ENCODE data around the gene RAB40C. TPM values are rescaled to one million over a fixed set of nuclear protein-coding genes. Genes with fewer than 3 reads are reported as not detected.

The RAB40C gene
- total and polyA plus RNA-seq, 2 donors (not counting 1 experiment from before 2014, with no cell fraction given) = 12.7 to 26.9 TPM

- peaks cover 22% of the 10 kb centered on the region for H3K4me1 Mint-ChIP-seq
- no peak overlapping the region for H3K4me3 Mint-ChIP-seq
- Histone ChIP-seq H2AFZ (ENCODE audit: insufficient read depth, low read depth, low read length, poor library complexity, severe bottlenecking) (no peak overlapping the region), H3K9me3 (ENCODE audit: control extremely low read depth in 1 of 3, control insufficient read depth in 2 of 3, insufficient read depth in 1 of 3, low read length in 2 of 3) (no peaks in the 10 kb centered on the region), H3K79me2 (ENCODE audit: control insufficient read depth, insufficient read depth, low read length) (peaks cover 11% of the 10 kb centered on the region), H3K4me2 (replicated peaks; ENCODE audit: low read depth, low read length, poor library complexity, severe bottlenecking) (no peak overlapping the region), H3K27ac (ENCODE audit: low read length in 2 of 2) (no peak overlapping the region), H4K20me1 (ENCODE audit: control insufficient read depth, insufficient read depth, low read length, poor library complexity, severe bottlenecking) (no peaks in the 10 kb centered on the region), H3K4me3 (ENCODE audit: control extremely low read depth in 1 of 5, extremely low read depth in 1 of 5, insufficient read depth in 1 of 5, low read depth in 2 of 5, low read length in 4 of 5) (no peak overlapping the region), H3K36me3 (replicated peaks in 1 of 2; ENCODE audit: control extremely low read depth in 1 of 2, control insufficient read depth in 1 of 2, extremely low read depth in 1 of 2, insufficient read depth in 2 of 2, low read length in 1 of 2) (peaks cover 0 to 5% of the 10 kb centered on the region in 2 experiments), H3K9ac (ENCODE audit: low read length) (no peak overlapping the region), H3K27me3 (replicated peaks in 1 of 4; ENCODE audit: control extremely low read depth in 1 of 4, control insufficient read depth in 3 of 4, insufficient read depth in 4 of 4, low read length in 3 of 4) (no peaks in the 10 kb centered on the region), H3K4me1 (ENCODE audit: control insufficient read depth in 2 of 2, insufficient read depth in 2 of 2, low read length in 2 of 2) (peaks cover 16 to 25% of the 10 kb centered on the region in 2 donors)
- no peak for ATAC-seq (ENCODE audit: low read depth)
- no peak overlapping the region for H3K27ac Mint-ChIP-seq
- WGBS (ENCODE audit: insufficient coverage) = 94% methylated on average over 24 of the region's 27 CpGs
- POLR2A ChIA-PET = no interaction called here
- TF ChIP-seq EZH2 (IDR thresholded peaks at IDR 0.05; ENCODE audit: borderline replicate concordance, insufficient read depth, low read depth, low read length, poor library complexity, severe bottlenecking) = no peak
- no peak for TF ChIP-seq CTCF (IDR thresholded peaks at IDR 0.05)
- H3K27me3 Mint-ChIP-seq = no peaks in the 10 kb centered on the region
- no peaks in the 10 kb centered on the region for H3K9me3 Mint-ChIP-seq (ENCODE audit: insufficient read depth)
- CTCF ChIA-PET = no interaction called here
- DNase-seq = no peak
- intact Hi-C loops (cut with micrococcal nuclease) = no loop called here
Measured at GRCh38 chr16:572865-573650, 16.8 kb upstream of the RAB40C start.

- H3K4me3 ChIP-seq (ENCODE audit: control extremely low read depth in 1 of 5, extremely low read depth in 1 of 5, insufficient read depth in 1 of 5, low read depth in 2 of 5, low read length in 4 of 5) = no peak overlapping the region
- H3K4me1 ChIP-seq (ENCODE audit: control insufficient read depth in 2 of 2, insufficient read depth in 2 of 2, low read length in 2 of 2) = peaks cover 8 to 20% of the 10 kb centered on the region in 2 donors
- no peaks in the 10 kb centered on the region for H4K20me1 ChIP-seq (ENCODE audit: control insufficient read depth, insufficient read depth, low read length, poor library complexity, severe bottlenecking)
- no peaks in the 10 kb centered on the region for H3K9me3 ChIP-seq (ENCODE audit: control extremely low read depth in 1 of 3, control insufficient read depth in 2 of 3, insufficient read depth in 1 of 3, low read length in 2 of 3)
- ChIA-PET POLR2A (no interaction called here), CTCF (no interaction called here)
- no peak for TF ChIP-seq CTCF (IDR thresholded peaks at IDR 0.05)
- H3K27ac ChIP-seq (ENCODE audit: low read length in 2 of 2) = no peak overlapping the region
- H2AFZ ChIP-seq (ENCODE audit: insufficient read depth, low read depth, low read length, poor library complexity, severe bottlenecking) = no peak overlapping the region
- peaks cover 3% of the 10 kb centered on the region for H3K79me2 ChIP-seq (ENCODE audit: control insufficient read depth, insufficient read depth, low read length)
- Mint-ChIP-seq H3K27me3 (no peaks in the 10 kb centered on the region), H3K4me1 (peaks cover 21% of the 10 kb centered on the region), H3K9me3 (ENCODE audit: insufficient read depth) (no peaks in the 10 kb centered on the region), H3K27ac (no peak overlapping the region), H3K4me3 (no peak overlapping the region)
- H3K9ac ChIP-seq (ENCODE audit: low read length) = no peak overlapping the region
- no peaks in the 10 kb centered on the region for H3K27me3 ChIP-seq (replicated peaks in 1 of 4; ENCODE audit: control extremely low read depth in 1 of 4, control insufficient read depth in 3 of 4, insufficient read depth in 4 of 4, low read length in 3 of 4)
- WGBS (ENCODE audit: insufficient coverage) = 99% methylated on average over 46 of the region's 46 CpGs
- no peak overlapping the region for H3K4me2 ChIP-seq (replicated peaks; ENCODE audit: low read depth, low read length, poor library complexity, severe bottlenecking)
- H3K36me3 ChIP-seq (replicated peaks in 1 of 2; ENCODE audit: control extremely low read depth in 1 of 2, control insufficient read depth in 1 of 2, extremely low read depth in 1 of 2, insufficient read depth in 2 of 2, low read length in 1 of 2) = peaks cover 0 to 5% of the 10 kb centered on the region in 2 experiments
- intact Hi-C loops (cut with micrococcal nuclease) = no loop called here
- no peak for ATAC-seq (ENCODE audit: low read depth)
- DNase-seq = no peak
Measured at GRCh38 chr16:574021-574760, 15.7 kb upstream of the RAB40C start.

All from B cell (primary cell).